Thyroid gland (tissue), 4 donors: ENCODE results near the gene POLR1C. TPM values are rescaled to one million over a fixed set of nuclear protein-coding genes. Genes with fewer than 3 reads are reported as not detected.
A peak's percentile ranks its signal among the peaks of the same experiment; 100 is the strongest.

ENCODE experiments used
- DNase-seq, 2 donors: peaks; one replicate each; pipeline ENCODE4 v3.0.0-alpha.2; 2019
- H3K27ac ChIP-seq, 3 donors: fragments of 200-600 bp; sonication (generic); 1 replicate in 2 of 3; 2 replicates in 1 of 3; pipeline ENCODE4 v1.5.1; 2016 to 2019; ENCODE audit warnings: mild to moderate bottlenecking in 1 of 3, moderate library complexity in 1 of 3
- H3K27me3 ChIP-seq: fragments of 200-600 bp; sonication (generic); one replicate; pipeline ENCODE4 v1.5.1; 2019
- H3K36me3 ChIP-seq, 2 donors: fragments of 200-600 bp; sonication (generic); one replicate each; pipeline ENCODE4 v1.5.1; 2016 to 2019
- H3K4me1 ChIP-seq, 2 donors: fragments of 200-600 bp; sonication (generic); one replicate each; pipeline ENCODE4 v1.5.1; 2017 to 2019
- H3K4me3 ChIP-seq, 3 donors: fragments of 200-600 bp; sonication (generic); replicated peaks in 1 of 3; 1 replicate in 2 of 3; 2 replicates in 1 of 3; pipeline ENCODE4 v1.5.1; 2016; ENCODE audit warnings: mild to moderate bottlenecking in 1 of 3
- H3K9me3 ChIP-seq: fragments of 200-600 bp; sonication (generic); one replicate; pipeline ENCODE4 v1.5.1; 2017
- CTCF ChIP-seq, 6 experiments: fragments of 200-600 bp in 3 of 6; fragments of 450-650 bp in 3 of 6; sonication (generic) in 3 of 6; IDR thresholded peaks; one replicate each; pipeline ENCODE4 v1.5.1; 2016 to 2019; ENCODE audit warnings: antibody characterized with exemption in 6 of 6, mild to moderate bottlenecking in 2 of 6, inconsistent platforms in 1 of 6, moderate library complexity in 1 of 6
- POLR2A ChIP-seq, 2 donors: fragments of 450-650 bp; IDR thresholded peaks; one replicate each; pipeline ENCODE4 v1.6.1; 2017; ENCODE audit warnings: antibody characterized with exemption in 2 of 2, mild to moderate bottlenecking in 2 of 2, moderate library complexity in 1 of 2
- WGBS, 2 donors: methylation state at CpG; one replicate each; pipeline ENCODE4 v1.1.5; 2017; 5-methylcytosine and 5-hydroxymethylcytosine counted together
- intact Hi-C: fragments of 100-400 bp; cut with DNase I; formaldehyde crosslinking; loops from one replicate; pipeline ENCODE4 v1.15.1; 2023
- total RNA-seq, 4 donors: library from RNA; depleted of rRNA; stranded (reverse); fragments of >200 nt; gene quantifications; one replicate each; pipeline ENCODE4 v1.2.3, GENCODE V29; 2016

Gene POLR1C
- total RNA-seq, 4 donors from 2014 or later, result 27.6 to 41.9 (median 38.2) TPM

GRCh38 chr6:43515808-43516207 lies 1.1 kb upstream of the POLR1C start:
- H3K36me3 ChIP-seq, result peaks cover 53% of the 10 kb centered on the region in 2 donors
- H3K27ac ChIP-seq, result peak overlapping the region in 1 of 3 donors; percentile 66
- no peak for DNase-seq
- H3K4me1 ChIP-seq, result peaks cover 25 to 33% of the 10 kb centered on the region in 2 donors
- H3K27me3 ChIP-seq, result no peaks in the 10 kb centered on the region
- 70 to 72% methylated on average over 9 of the region's 9 CpGs for WGBS, 2 donors
- no peaks in the 10 kb centered on the region for H3K9me3 ChIP-seq
- peak overlapping the region in 2 of 3 donors; percentile 66 to 95 for H3K4me3 ChIP-seq
- TF ChIP-seq POLR2A (IDR thresholded peaks at IDR 0.05) (no peak), CTCF (IDR thresholded peaks at IDR 0.05) (no peak)
- intact Hi-C loops, result no loop called here

GRCh38 chr6:43516367-43516696 lies 557 bp upstream of the POLR1C start:
- 0 to 1% methylated on average over 8 to 10 of the region's 10 CpGs for WGBS, 2 donors
- DNase-seq, result no peak
- Histone ChIP-seq H3K4me1 (peaks cover 29 to 37% of the 10 kb centered on the region in 2 donors), H3K27me3 (no peaks in the 10 kb centered on the region), H3K36me3 (peaks cover 54 to 58% of the 10 kb centered on the region in 2 donors), H3K27ac (peak overlapping the region; percentile 66 to 87 (median 77)), H3K4me3 (peak overlapping the region; percentile 66 to 95 (median 72)), H3K9me3 (no peaks in the 10 kb centered on the region)
- TF ChIP-seq POLR2A (IDR thresholded peaks at IDR 0.05) (no peak), CTCF (IDR thresholded peaks at IDR 0.05) (no peak)
- intact Hi-C loops, result no loop called here

- Histone ChIP-seq H3K4me3 (peak overlapping the region; percentile 66 to 95 (median 90)), H3K27me3 (no peaks in the 10 kb centered on the region), H3K4me1 (peaks cover 38 to 49% of the 10 kb centered on the region in 2 donors), H3K27ac (peak overlapping the region in 2 of 3 donors; percentile 58 to 87), H3K9me3 (no peaks in the 10 kb centered on the region), H3K36me3 (peaks cover 45 to 55% of the 10 kb centered on the region in 2 donors)
- intact Hi-C loops, result no loop called here
- no peak for DNase-seq
- TF ChIP-seq POLR2A (IDR thresholded peaks at IDR 0.05) (no peak), CTCF (IDR thresholded peaks at IDR 0.05) (no peak)
- WGBS, 2 donors, result 3% methylated on average over 10 of the region's 10 CpGs
Measured at GRCh38 chr6:43517505-43518357, 842 bp downstream of the POLR1C start.

- no peak for TF ChIP-seq POLR2A (IDR thresholded peaks at IDR 0.05)
- no peak for TF ChIP-seq CTCF (IDR thresholded peaks at IDR 0.05)
- Histone ChIP-seq H3K27ac (no peak overlapping the region), H3K36me3 (peaks cover 49 to 56% of the 10 kb centered on the region in 2 donors), H3K9me3 (no peaks in the 10 kb centered on the region), H3K4me3 (no peak overlapping the region), H3K4me1 (peaks cover 38 to 50% of the 10 kb centered on the region in 2 donors), H3K27me3 (no peaks in the 10 kb centered on the region)
- intact Hi-C loops, result loop anchor here (5.0 kb wide), 1 partner anchor 52 kb away; no protein-coding TSS in a partner anchor
- no peak for DNase-seq
- 94 to 96% methylated on average over 8 of the region's 8 CpGs for WGBS, 2 donors
Measured at GRCh38 chr6:43520097-43520496, 3.2 kb downstream of the POLR1C start.

GRCh38 chr6:43521836-43522235 lies 4.9 kb downstream of the POLR1C start:
- DNase-seq, result peak; percentile 78 to 79
- no peak overlapping the region for H3K4me3 ChIP-seq
- peak overlapping the region; percentile 30 to 68 (median 49) for H3K27ac ChIP-seq
- H3K27me3 ChIP-seq, result no peaks in the 10 kb centered on the region
- 19 to 25% methylated on average over 2 of the region's 2 CpGs for WGBS, 2 donors
- H3K9me3 ChIP-seq, result no peaks in the 10 kb centered on the region
- peaks cover 25 to 40% of the 10 kb centered on the region in 2 donors for H3K4me1 ChIP-seq
- H3K36me3 ChIP-seq, result peaks cover 51 to 62% of the 10 kb centered on the region in 2 donors
- intact Hi-C loops, result loop anchor here (5.0 kb wide), 1 partner anchor 50 kb away; no protein-coding TSS in a partner anchor
- no peak for TF ChIP-seq POLR2A (IDR thresholded peaks at IDR 0.05)
- no peak for TF ChIP-seq CTCF (IDR thresholded peaks at IDR 0.05)
